ENCODE data around the gene KIF4B. TPM values are rescaled to one million over a fixed set of nuclear protein-coding genes. Genes with fewer than 3 reads are reported as not detected.
"Not testable (repeated sequence)": the region's sequence is repeated elsewhere in the genome, so short reads cannot be mapped to it uniquely, and the experiment has no call there.

The KIF4B gene
- total RNA-seq, 1 experiment from 2014 or later, result 0.07 TPM

- no peaks in the 10 kb centered on the region for H3K27me3 Mint-ChIP-seq (ENCODE audit: low read depth)
- Histone ChIP-seq H4K5ac (ENCODE audit: insufficient read length, low read depth, low read length) (no peak overlapping the region), H3K23ac (ENCODE audit: insufficient read length, low read depth, low read length) (no peak overlapping the region), H3K14ac (ENCODE audit: insufficient read depth, low read length) (no peak overlapping the region), H2AK5ac (ENCODE audit: insufficient read length, low read length) (no peak overlapping the region), H2BK15ac (ENCODE audit: low read depth, low read length) (no peak overlapping the region), H4K8ac (replicated peaks; ENCODE audit: insufficient read length, low read depth, low read length) (no peak overlapping the region), H3T11ph (ENCODE audit: low read length) (no peak overlapping the region), H2BK120ac (ENCODE audit: low read depth, low read length, poor library complexity, severe bottlenecking) (no peak overlapping the region), H3K4ac (ENCODE audit: low read depth, low read length) (no peak overlapping the region), H2BK5ac (ENCODE audit: insufficient read length, low read length) (no peak overlapping the region), H3K27ac (ENCODE audit: insufficient read length, low read depth, low read length) (no peak overlapping the region), H3K79me2 (ENCODE audit: insufficient read depth, low read length) (no peaks in the 10 kb centered on the region), H3K18ac (ENCODE audit: insufficient read length, low read depth, low read length) (no peak overlapping the region), H3K56ac (ENCODE audit: insufficient read length, low read depth, low read length) (no peak overlapping the region), H3K4me1 (ENCODE audit: insufficient read depth, low read length) (no peaks in the 10 kb centered on the region), H3K27me3 (ENCODE audit: insufficient read depth, low read length) (no peaks in the 10 kb centered on the region), H2BK12ac (ENCODE audit: insufficient read length, low read depth, low read length) (no peak overlapping the region), H3K9me3 (ENCODE audit: control insufficient read depth, low read depth, low read length) (no peaks in the 10 kb centered on the region), H4K20me1 (ENCODE audit: control insufficient read depth, insufficient read depth, insufficient read length) (no peaks in the 10 kb centered on the region), H3K79me1 (ENCODE audit: insufficient read depth, low read depth, low read length, poor library complexity, severe bottlenecking) (no peaks in the 10 kb centered on the region), H2BK20ac (ENCODE audit: low read depth, low read length, poor library complexity, severe bottlenecking) (no peak overlapping the region), H2AFZ (ENCODE audit: low read length) (no peak overlapping the region), H3K9ac (ENCODE audit: extremely low read depth, insufficient read length, low read length) (no peak overlapping the region), H3K4me2 (ENCODE audit: insufficient read depth, insufficient read length, low read length) (no peak overlapping the region), H3K23me2 (ENCODE audit: insufficient read length, low read depth, low read length, poor library complexity, severe bottlenecking) (no peaks in the 10 kb centered on the region), H4K91ac (ENCODE audit: insufficient read length, low read depth, low read length) (no peak overlapping the region)
- peaks cover 7 to 17% (median 13%) of the 10 kb centered on the region in 3 experiments; a peak in 6 of 7 replicates for H3K36me3 Mint-ChIP-seq (ENCODE audit: insufficient read depth in 1 of 3, low read depth in 3 of 3)
- TF ChIP-seq CTCF (conservative IDR thresholded peaks at IDR 0.05), result no peak
- no peaks in the 10 kb centered on the region for H3K4me1 Mint-ChIP-seq
- H3K9me3 Mint-ChIP-seq, result peaks cover 2 to 9% of the 10 kb centered on the region in 2 experiments
- no peak for DNase-seq
- no peak overlapping the region for H3K27ac Mint-ChIP-seq
- H3K4me3 Mint-ChIP-seq, result no peak overlapping the region
- no CpG with 5 or more reads among the region's 1 CpG for WGBS (ENCODE audit: extremely low coverage, insufficient read length, low lambda C conversion rate)
Observed at GRCh38 chr5:154977409-154977808, 36.1 kb upstream of the KIF4B start.

GRCh38 chr5:154978294-154978693 is 35.3 kb upstream of the KIF4B start:
- H3K79me2 ChIP-seq (ENCODE audit: insufficient read depth, low read length); H3K23ac ChIP-seq (ENCODE audit: insufficient read length, low read depth, low read length); H3K4me1 Mint-ChIP-seq; H3K27me3 Mint-ChIP-seq (ENCODE audit: low read depth); H3K27me3 ChIP-seq (ENCODE audit: insufficient read depth, low read length); H3K4ac ChIP-seq (ENCODE audit: low read depth, low read length); DNase-seq; H3K27ac ChIP-seq (ENCODE audit: insufficient read length, low read depth, low read length); H3K9ac ChIP-seq (ENCODE audit: extremely low read depth, insufficient read length, low read length); H3K4me1 ChIP-seq (ENCODE audit: insufficient read depth, low read length); H4K20me1 ChIP-seq (ENCODE audit: control insufficient read depth, insufficient read depth, insufficient read length); H2BK15ac ChIP-seq (ENCODE audit: low read depth, low read length); H2BK5ac ChIP-seq (ENCODE audit: insufficient read length, low read length); H3K79me1 ChIP-seq (ENCODE audit: insufficient read depth, low read depth, low read length, poor library complexity, severe bottlenecking); H3K4me3 Mint-ChIP-seq; H4K91ac ChIP-seq (ENCODE audit: insufficient read length, low read depth, low read length); H3K18ac ChIP-seq (ENCODE audit: insufficient read length, low read depth, low read length); H3K23me2 ChIP-seq (ENCODE audit: insufficient read length, low read depth, low read length, poor library complexity, severe bottlenecking); H3K4me2 ChIP-seq (ENCODE audit: insufficient read depth, insufficient read length, low read length); H3T11ph ChIP-seq (ENCODE audit: low read length); H2AFZ ChIP-seq (ENCODE audit: low read length); H4K5ac ChIP-seq (ENCODE audit: insufficient read length, low read depth, low read length); H4K8ac ChIP-seq (replicated peaks; ENCODE audit: insufficient read length, low read depth, low read length); H2AK5ac ChIP-seq (ENCODE audit: insufficient read length, low read length); H3K9me3 ChIP-seq (ENCODE audit: control insufficient read depth, low read depth, low read length); H3K14ac ChIP-seq (ENCODE audit: insufficient read depth, low read length); H3K27ac Mint-ChIP-seq; H2BK120ac ChIP-seq (ENCODE audit: low read depth, low read length, poor library complexity, severe bottlenecking); H3K56ac ChIP-seq (ENCODE audit: insufficient read length, low read depth, low read length); H2BK12ac ChIP-seq (ENCODE audit: insufficient read length, low read depth, low read length); H2BK20ac ChIP-seq (ENCODE audit: low read depth, low read length, poor library complexity, severe bottlenecking): not testable (repeated sequence)
- Mint-ChIP-seq H3K9me3 (peaks cover 5 to 12% of the 10 kb centered on the region in 2 experiments), H3K36me3 (ENCODE audit: insufficient read depth in 1 of 3, low read depth in 3 of 3) (peaks cover 9 to 17% (median 13%) of the 10 kb centered on the region in 3 experiments; a peak in 6 of 7 replicates)
- WGBS (ENCODE audit: extremely low coverage, insufficient read length, low lambda C conversion rate), result no CpG with 5 or more reads among the region's 2 CpGs

Measured in H9 (cell line).